Neutrophil (primary cell): ENCODE measurements around the gene FKBP15.
A peak's percentile ranks its signal among the peaks of the same experiment; 100 is the strongest.
"Not testable (repeated sequence)": the region's sequence is repeated elsewhere in the genome, so short reads cannot be mapped to it uniquely, and the experiment has no call there.

Experiments used
- H3K27ac ChIP-seq: fragments of 200-600 bp; sonication (generic); 2 replicates; pipeline ENCODE4 v1.5.1; 2016; ENCODE audit warnings: mild to moderate bottlenecking, moderate library complexity
- H3K27me3 ChIP-seq: fragments of 200-600 bp; sonication (generic); 2 replicates; pipeline ENCODE4 v1.6.0; 2016; ENCODE audit warnings: mild to moderate bottlenecking
- H3K36me3 ChIP-seq: fragments of 200-600 bp; sonication (generic); 2 replicates; pipeline ENCODE4 v1.5.1; 2017
- H3K4me1 ChIP-seq, 2 experiments: fragments of 200-600 bp in 1 of 2; sonication (generic) in 1 of 2; 1 replicate in 1 of 2; 2 replicates in 1 of 2; pipeline versions ENCODE4 v1.5.1 to v1.6.1; 2013 to 2016; ENCODE audit warnings: low read depth in 1 of 2, low read length in 1 of 2, mild to moderate bottlenecking in 1 of 2, moderate library complexity in 1 of 2; ENCODE audit not compliant: control insufficient read depth in 1 of 2, insufficient read depth in 1 of 2
- H3K4me3 ChIP-seq, 2 experiments: fragments of 200-600 bp in 1 of 2; sonication (generic) in 1 of 2; 1 replicate in 1 of 2; 2 replicates in 1 of 2; pipeline ENCODE4 v1.5.1; 2013 to 2016; ENCODE audit warnings: low read depth in 1 of 2, low read length in 1 of 2, mild to moderate bottlenecking in 1 of 2, moderate library complexity in 1 of 2
- H3K9me3 ChIP-seq: fragments of 200-600 bp; sonication (generic); 2 replicates; pipeline ENCODE4 v1.5.1; 2016
- CTCF ChIP-seq: fragments of 200-600 bp; sonication (generic); IDR thresholded peaks from 2 replicates; pipeline ENCODE4 v1.5.1; 2016; ENCODE audit warnings: antibody characterized with exemption

FKBP15 gene

GRCh38 chr9:113244556-113244955 is 23.5 kb upstream of the FKBP15 start:
- TF ChIP-seq CTCF, result no peak
- Histone ChIP-seq H3K9me3 (no peaks in the 10 kb centered on the region), H3K4me3 (no peak overlapping the region), H3K4me1 (no peaks in the 10 kb centered on the region), H3K36me3 (no peaks in the 10 kb centered on the region), H3K27me3 (no peaks in the 10 kb centered on the region), H3K27ac (no peak overlapping the region)

- Histone ChIP-seq H3K4me3 (no peak overlapping the region), H3K36me3 (no peaks in the 10 kb centered on the region), H3K27me3 (no peaks in the 10 kb centered on the region), H3K27ac (no peak overlapping the region), H3K9me3 (no peaks in the 10 kb centered on the region), H3K4me1 (peaks cover 8 to 11% of the 10 kb centered on the region in 2 experiments)
- TF ChIP-seq CTCF, result no peak
Observed at GRCh38 chr9:113241161-113241560, 20.1 kb upstream of the FKBP15 start.

GRCh38 chr9:113238859-113239232 is 17.8 kb upstream of the FKBP15 start:
- H3K9me3 ChIP-seq, result no peaks in the 10 kb centered on the region
- no peaks in the 10 kb centered on the region for H3K36me3 ChIP-seq
- no peaks in the 10 kb centered on the region for H3K27me3 ChIP-seq
- H3K4me3 ChIP-seq, result no peak overlapping the region
- TF ChIP-seq CTCF, result no peak
- no peak overlapping the region for H3K27ac ChIP-seq
- H3K4me1 ChIP-seq, result peaks cover 30% of the 10 kb centered on the region in 2 experiments

- TF ChIP-seq CTCF, result no peak
- Histone ChIP-seq H3K4me3 (no peak overlapping the region), H3K36me3 (no peaks in the 10 kb centered on the region), H3K27ac (no peak overlapping the region), H3K4me1 (peaks cover 35% of the 10 kb centered on the region in 2 experiments), H3K9me3 (no peaks in the 10 kb centered on the region), H3K27me3 (no peaks in the 10 kb centered on the region)
Observed at GRCh38 chr9:113238202-113238858, 17.3 kb upstream of the FKBP15 start.

GRCh38 chr9:113237026-113237425 is 15.9 kb upstream of the FKBP15 start:
- Histone ChIP-seq H3K9me3 (no peaks in the 10 kb centered on the region), H3K4me1 (peaks cover 48% of the 10 kb centered on the region in 2 experiments), H3K4me3 (no peak overlapping the region), H3K36me3 (no peaks in the 10 kb centered on the region), H3K27me3 (no peaks in the 10 kb centered on the region), H3K27ac (no peak overlapping the region)
- TF ChIP-seq CTCF, result no peak

- not testable (repeated sequence) for H3K36me3 ChIP-seq, H3K9me3 ChIP-seq, H3K27me3 ChIP-seq
- Histone ChIP-seq H3K27ac (peak overlapping the region; percentile 67), H3K4me1 (peaks cover 58 to 60% of the 10 kb centered on the region in 2 experiments), H3K4me3 (peak overlapping the region in 1 of 2 experiments; percentile 26)
Observed at GRCh38 chr9:113235701-113236255, 14.7 kb upstream of the FKBP15 start.
